ENCODE measurements around the gene NDUFC2. TPM values are rescaled to one million over a fixed set of nuclear protein-coding genes. Genes with fewer than 3 reads are reported as not detected.

NDUFC2 gene
- 83.1 and 85.3 TPM in 2 replicates for total RNA-seq

GRCh38 chr11:78079232-78080083 is at the start of gene NDUFC2:
TSS of gene NDUFC2 (minus strand) at chr11:78079862. CDS start at chr11:78079744, 118 bp downstream.

GRCh38 chr11:78063440-78064181 is 16.1 kb downstream of the NDUFC2 start, which contains the start of gene THRSP:
TSS of gene THRSP (plus strand) at chr11:78063861. CDS start at chr11:78063882, 21 bp downstream.

GRCh38 chr11:78022397-78023396 is 57.0 kb downstream of the NDUFC2 start, which contains the start of gene KCTD14:
TSS of gene KCTD14 (minus strand) at chr11:78023276. CDS start at chr11:78023249, 27 bp downstream.

Other genes starting within 250 kb of the NDUFC2 start
- gene INTS4, start 85.2 kb downstream of the NDUFC2 start, total RNA-seq: 24.7 and 32.1 TPM in 2 replicates
- gene KCTD14, start 56.6 kb downstream of the NDUFC2 start, total RNA-seq: 0.32 and 0.43 TPM in 2 replicates
- 0.09 TPM in 1 of 2 replicates, not detected in the other for gene THRSP, start 16.0 kb downstream of the NDUFC2 start, total RNA-seq
- gene ALG8, start 59.8 kb upstream of the NDUFC2 start, total RNA-seq: 21.7 and 35.3 TPM in 2 replicates
- gene KCTD21, start 108.8 kb upstream of the NDUFC2 start, total RNA-seq: 7.4 and 21.0 TPM in 2 replicates
- gene USP35, start 109.1 kb upstream of the NDUFC2 start, total RNA-seq: 13.7 and 14.3 TPM in 2 replicates

Measured in bronchial smooth muscle cell (primary cell).